GM23338 (cell line): Measurements from ENCODE around the gene ABCC6.

Source experiments
- CTCF ChIP-seq, 2 experiments: fragments of 200-600 bp in 1 of 2; sonication (generic) in 1 of 2; conservative IDR thresholded peaks; 2 replicates each; pipeline versions ENCODE4 v1.5.1 to v1.6.1; 2016 to 2017; ENCODE audit warnings: antibody characterized with exemption in 2 of 2, low read depth in 2 of 2, mild to moderate bottlenecking in 2 of 2, moderate library complexity in 1 of 2
- EZH2phosphoT487 ChIP-seq: fragments of 200-600 bp; sonication (generic); IDR thresholded peaks from one replicate; pipeline ENCODE4 v1.8.1; 2018; ENCODE audit warnings: antibody characterized with exemption; ENCODE audit not compliant: unreplicated experiment
- POLR2AphosphoS5 ChIP-seq: IDR thresholded peaks from 2 replicates; pipeline ENCODE4 v1.6.1; 2016; ENCODE audit warnings: antibody characterized with exemption, low read depth
- REST ChIP-seq: IDR thresholded peaks from one replicate; pipeline ENCODE4 v1.6.1; 2018; ENCODE audit warnings: antibody characterized with exemption; ENCODE audit not compliant: unreplicated experiment
- ZNF331 ChIP-seq: fragments of 250-450 bp; sonication (Bioruptor Pico); IDR thresholded peaks from 2 replicates; pipeline ENCODE4 v1.5.0; 2020; ENCODE audit warnings: low read depth, mild to moderate bottlenecking, moderate library complexity

- no peak for TF ChIP-seq CTCF (conservative IDR thresholded peaks at IDR 0.05; ENCODE audit: low read depth in 2 of 2)
- no peak for TF ChIP-seq ZNF331 (CRISPR knock-in tag)
- TF ChIP-seq POLR2AphosphoS5 = no peak
- no peak for TF ChIP-seq REST
- TF ChIP-seq EZH2phosphoT487 = no peak
These were observed 57.2 kb downstream of the ABCC6 start for GRCh38 chr16:16166085-16166484.
